ENCODE data around the gene TTC31. TPM values are rescaled to one million over a fixed set of nuclear protein-coding genes. Genes with fewer than 3 reads are reported as not detected.

The TTC31 gene
- polyA plus RNA-seq, 3 donors, result 29.3 to 36.0 (median 34.1) TPM

- no peak for DNase-seq
Observed at GRCh38 chr2:74502720-74503505, 20.0 kb downstream of the TTC31 start.

- DNase-seq, result no peak
Observed at GRCh38 chr2:74503506-74504475, 20.9 kb downstream of the TTC31 start.

GRCh38 chr2:74504591-74504990 lies 21.7 kb downstream of the TTC31 start:
- no peak for DNase-seq

GRCh38 chr2:74505448-74506246 lies 22.8 kb downstream of the TTC31 start:
- DNase-seq, result no peak

GRCh38 chr2:74507145-74507925 lies 24.5 kb downstream of the TTC31 start, which contains the start of gene PCGF1:
PCGF1 (minus strand) TSS chr2:74507695; CDS start chr2:74507668, 27 bp downstream.
- DNase-seq, result peak; percentile 99

GRCh38 chr2:74507926-74508520 lies 25.1 kb downstream of the TTC31 start:
- DNase-seq, result no peak

GRCh38 chr2:74510272-74510671 lies 27.4 kb downstream of the TTC31 start:
- no peak for DNase-seq

DNA sequence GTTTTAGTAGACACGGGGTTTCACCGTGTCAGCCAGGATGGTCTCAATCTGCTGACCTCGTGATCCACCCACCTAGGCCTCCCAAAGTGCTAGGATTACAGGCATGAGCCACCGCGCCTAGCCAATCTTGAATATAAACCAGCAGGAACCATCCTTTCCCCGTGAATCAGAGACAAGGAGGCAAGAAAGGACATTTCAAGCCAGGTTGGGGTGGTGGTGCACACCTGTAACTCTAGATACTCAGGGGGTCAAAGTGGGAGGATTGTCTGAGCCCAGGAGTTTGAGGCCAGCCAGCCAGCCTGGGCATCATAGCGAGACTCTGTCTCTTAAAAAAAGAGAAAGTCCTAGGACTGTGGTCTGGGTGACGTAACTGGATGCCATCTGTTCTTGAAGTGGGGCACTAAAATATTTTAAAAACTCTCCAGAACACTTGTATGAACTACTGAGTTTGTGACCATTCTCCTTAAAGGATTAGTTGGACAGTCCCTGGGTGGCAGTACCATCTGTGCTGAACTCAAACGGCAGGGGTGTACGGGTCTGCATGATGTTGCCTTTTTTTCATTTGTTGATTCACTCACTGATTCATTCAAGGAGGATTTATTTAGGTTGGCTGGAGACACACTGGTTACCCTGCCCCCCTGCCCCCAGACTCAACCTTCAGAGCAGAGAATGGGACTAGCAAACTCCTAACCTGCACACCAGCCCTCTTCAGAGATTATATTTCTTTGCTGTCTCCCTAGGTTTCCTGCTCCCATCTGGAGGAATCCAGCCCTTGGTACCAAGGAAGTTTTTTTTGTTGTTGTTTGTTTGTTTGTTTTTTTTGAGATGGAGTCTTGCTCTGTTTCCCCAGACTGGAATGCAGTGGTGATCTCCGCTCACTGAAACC lies 28.5 kb downstream of the TTC31 start:
- DNase-seq, result no peak

- DNase-seq, result no peak
Observed at GRCh38 chr2:74512744-74513604, 30.1 kb downstream of the TTC31 start.

- no peak for DNase-seq
Observed at GRCh38 chr2:74513605-74514367, 30.9 kb downstream of the TTC31 start.

GRCh38 chr2:74514368-74515270 lies 31.7 kb downstream of the TTC31 start, which contains the start of gene TLX2:
TLX2 (plus strand) TSS chr2:74514450; CDS start chr2:74514807, 357 bp downstream.
- no peak for DNase-seq

DNA sequence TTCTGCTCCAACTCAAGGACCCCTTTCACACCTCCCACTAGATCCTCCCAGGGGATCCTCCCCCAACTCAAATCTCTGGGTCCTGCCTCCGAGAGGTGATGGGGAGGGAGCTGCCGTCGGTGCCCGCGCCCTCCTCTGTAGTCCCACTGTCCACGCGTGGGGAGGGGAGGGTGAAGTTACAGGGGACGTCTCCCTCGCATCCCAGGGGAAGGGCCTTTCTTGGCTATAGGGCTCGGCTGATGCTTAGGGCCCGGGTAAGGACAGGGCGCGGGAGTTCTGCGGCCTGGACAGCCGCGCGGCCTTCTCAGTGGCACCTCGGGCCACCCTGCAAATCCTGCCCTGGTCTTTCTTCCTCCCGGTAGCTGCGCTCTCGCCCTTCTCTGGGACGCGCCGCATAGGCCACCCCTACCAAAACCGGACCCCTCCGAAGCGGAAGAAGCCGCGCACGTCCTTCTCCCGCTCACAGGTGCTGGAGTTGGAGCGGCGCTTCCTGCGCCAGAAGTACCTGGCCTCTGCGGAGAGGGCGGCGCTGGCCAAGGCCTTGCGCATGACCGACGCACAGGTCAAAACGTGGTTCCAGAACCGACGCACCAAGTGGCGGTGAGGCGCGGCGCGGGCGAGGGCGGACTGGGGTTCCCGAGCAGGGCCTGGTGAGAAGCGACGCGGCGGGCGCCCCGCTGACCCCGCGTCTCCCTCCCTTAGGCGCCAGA lies 32.5 kb downstream of the TTC31 start:
- DNase-seq, result no peak

GRCh38 chr2:74515981-74516633 lies 33.2 kb downstream of the TTC31 start:
- no peak for DNase-seq

DNA sequence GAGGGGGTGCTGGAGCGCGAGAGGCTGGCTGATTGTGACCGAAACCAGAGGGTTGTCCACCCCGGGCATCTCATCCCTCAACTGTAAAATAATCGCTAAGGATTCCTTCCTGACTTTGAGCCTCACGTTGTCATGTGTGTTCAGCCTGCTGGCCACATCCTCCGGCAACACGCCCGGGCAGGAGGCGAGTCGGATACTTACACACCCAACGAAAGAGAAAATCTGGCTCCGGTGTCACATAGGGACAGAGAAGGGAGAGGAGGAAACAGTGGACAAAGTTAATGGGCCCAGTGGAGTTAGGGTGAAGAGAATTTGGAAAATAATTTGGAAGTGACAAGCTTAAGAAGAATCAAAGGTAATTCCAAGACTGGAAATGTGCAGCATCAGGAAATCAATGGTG lies 33.8 kb downstream of the TTC31 start:
- no peak for DNase-seq

GRCh38 chr2:74522516-74522915 lies 39.6 kb downstream of the TTC31 start:
- no peak for DNase-seq
